ENCODE data around the gene SNX9. TPM values are rescaled to one million over a fixed set of nuclear protein-coding genes. Genes with fewer than 3 reads are reported as not detected.

SNX9 gene
- total RNA-seq, 1 donor from 2014 or later, result 53.4 TPM

- H3K4me1 Mint-ChIP-seq (ENCODE audit: low read depth), result peaks cover 52% of the 10 kb centered on the region
- intact Hi-C loops (cut with micrococcal nuclease), result loop anchor here (2.0 kb wide), 4 partner anchors 59 to 823 kb away; partner anchors contain the start of gene TMEM242
- peaks cover 21% of the 10 kb centered on the region for H3K27me3 Mint-ChIP-seq (ENCODE audit: insufficient read depth)
- no peaks in the 10 kb centered on the region for H3K9me3 Mint-ChIP-seq
- H3K36me3 Mint-ChIP-seq (ENCODE audit: low read depth), result peaks cover 24% of the 10 kb centered on the region
- H3K27ac Mint-ChIP-seq, result peak overlapping the region; percentile 70
- peak overlapping the region; percentile 93 for H3K4me3 Mint-ChIP-seq
- DNase-seq (ENCODE audit: low spot score), result no peak
Measured at GRCh38 chr6:157825243-157825904, 2.3 kb downstream of the SNX9 start.

- DNase-seq (ENCODE audit: low spot score), result no peak
- Mint-ChIP-seq H3K4me3 (no peak overlapping the region), H3K27ac (peak overlapping the region; percentile 45), H3K27me3 (ENCODE audit: insufficient read depth) (no peaks in the 10 kb centered on the region), H3K36me3 (ENCODE audit: low read depth) (peaks cover 53% of the 10 kb centered on the region), H3K4me1 (ENCODE audit: low read depth) (peaks cover 67% of the 10 kb centered on the region), H3K9me3 (peaks cover 30% of the 10 kb centered on the region)
- intact Hi-C loops (cut with micrococcal nuclease), result loop anchor here (10.0 kb wide), 1 partner anchor 354 kb away; no protein-coding TSS in a partner anchor
Measured at GRCh38 chr6:157830354-157831017, 7.4 kb downstream of the SNX9 start.

GRCh38 chr6:157831018-157831369, 7.9 kb downstream of the SNX9 start:
- intact Hi-C loops (cut with micrococcal nuclease), result loop anchor here (10.0 kb wide), 1 partner anchor 354 kb away; no protein-coding TSS in a partner anchor
- Mint-ChIP-seq H3K4me3 (no peak overlapping the region), H3K4me1 (ENCODE audit: low read depth) (peaks cover 66% of the 10 kb centered on the region), H3K36me3 (ENCODE audit: low read depth) (peaks cover 52% of the 10 kb centered on the region), H3K9me3 (peaks cover 33% of the 10 kb centered on the region), H3K27me3 (ENCODE audit: insufficient read depth) (no peaks in the 10 kb centered on the region), H3K27ac (peak overlapping the region; percentile 5)
- DNase-seq (ENCODE audit: low spot score), result no peak

- Mint-ChIP-seq H3K4me3 (peak overlapping the region; percentile 62), H3K27me3 (ENCODE audit: insufficient read depth) (no peaks in the 10 kb centered on the region), H3K4me1 (ENCODE audit: low read depth) (peaks cover 71% of the 10 kb centered on the region), H3K36me3 (ENCODE audit: low read depth) (peaks cover 55% of the 10 kb centered on the region), H3K27ac (peak overlapping the region; percentile 78), H3K9me3 (peaks cover 37% of the 10 kb centered on the region)
- no peak for DNase-seq (ENCODE audit: low spot score)
- intact Hi-C loops (cut with micrococcal nuclease), result loop anchor here (2.0 to 10.0 kb wide), 2 partner anchors 15 to 353 kb away; no protein-coding TSS in a partner anchor
Measured at GRCh38 chr6:157831424-157832249, 8.6 kb downstream of the SNX9 start.

- intact Hi-C loops (cut with micrococcal nuclease), result loop anchor here (2.0 to 10.0 kb wide), 2 partner anchors 14 to 352 kb away; no protein-coding TSS in a partner anchor
- Mint-ChIP-seq H3K9me3 (peaks cover 37% of the 10 kb centered on the region), H3K4me3 (peak overlapping the region; percentile 7), H3K27ac (peak overlapping the region; percentile 78), H3K36me3 (ENCODE audit: low read depth) (peaks cover 59% of the 10 kb centered on the region), H3K4me1 (ENCODE audit: low read depth) (peaks cover 71% of the 10 kb centered on the region), H3K27me3 (ENCODE audit: insufficient read depth) (peaks cover 4% of the 10 kb centered on the region)
- DNase-seq (ENCODE audit: low spot score), result no peak
Measured at GRCh38 chr6:157832250-157832967, 9.4 kb downstream of the SNX9 start.

- intact Hi-C loops (cut with micrococcal nuclease), result loop anchor here (10.0 kb wide), 1 partner anchor 350 kb away; no protein-coding TSS in a partner anchor
- H3K9me3 Mint-ChIP-seq, result peaks cover 37% of the 10 kb centered on the region
- H3K27me3 Mint-ChIP-seq (ENCODE audit: insufficient read depth), result peaks cover 4% of the 10 kb centered on the region
- H3K4me1 Mint-ChIP-seq (ENCODE audit: low read depth), result peaks cover 58% of the 10 kb centered on the region
- DNase-seq (ENCODE audit: low spot score), result no peak
- peaks cover 51% of the 10 kb centered on the region for H3K36me3 Mint-ChIP-seq (ENCODE audit: low read depth)
- no peak overlapping the region for H3K27ac Mint-ChIP-seq
- H3K4me3 Mint-ChIP-seq, result no peak overlapping the region
Measured at GRCh38 chr6:157834549-157834948, 11.5 kb downstream of the SNX9 start.

- intact Hi-C loops (cut with micrococcal nuclease), result loop anchor here (10.0 kb wide), 1 partner anchor 346 kb away; no protein-coding TSS in a partner anchor
- H3K36me3 Mint-ChIP-seq (ENCODE audit: low read depth), result peaks cover 24% of the 10 kb centered on the region
- no peak overlapping the region for H3K27ac Mint-ChIP-seq
- peaks cover 9% of the 10 kb centered on the region for H3K9me3 Mint-ChIP-seq
- no peak for DNase-seq (ENCODE audit: low spot score)
- H3K27me3 Mint-ChIP-seq (ENCODE audit: insufficient read depth), result peaks cover 6% of the 10 kb centered on the region
- no peak overlapping the region for H3K4me3 Mint-ChIP-seq
- peaks cover 34% of the 10 kb centered on the region for H3K4me1 Mint-ChIP-seq (ENCODE audit: low read depth)
Measured at GRCh38 chr6:157838718-157839430, 15.8 kb downstream of the SNX9 start.

GRCh38 chr6:157839606-157840005, 16.6 kb downstream of the SNX9 start:
- Mint-ChIP-seq H3K4me3 (no peak overlapping the region), H3K4me1 (ENCODE audit: low read depth) (peaks cover 35% of the 10 kb centered on the region), H3K36me3 (ENCODE audit: low read depth) (peaks cover 23% of the 10 kb centered on the region), H3K27me3 (ENCODE audit: insufficient read depth) (peaks cover 6% of the 10 kb centered on the region), H3K9me3 (peaks cover 9% of the 10 kb centered on the region), H3K27ac (no peak overlapping the region)
- no peak for DNase-seq (ENCODE audit: low spot score)
- intact Hi-C loops (cut with micrococcal nuclease), result loop anchor here (10.0 kb wide), 1 partner anchor 345 kb away; no protein-coding TSS in a partner anchor

GRCh38 chr6:157840261-157840660, 17.2 kb downstream of the SNX9 start:
- no peak overlapping the region for H3K4me3 Mint-ChIP-seq
- H3K4me1 Mint-ChIP-seq (ENCODE audit: low read depth), result peaks cover 35% of the 10 kb centered on the region

GRCh38 chr6:157840776-157841175, 17.7 kb downstream of the SNX9 start:
- H3K4me3 Mint-ChIP-seq, result no peak overlapping the region
- H3K36me3 Mint-ChIP-seq (ENCODE audit: low read depth), result peaks cover 16% of the 10 kb centered on the region
- no peak for DNase-seq (ENCODE audit: low spot score)
- no peak overlapping the region for H3K27ac Mint-ChIP-seq
- peaks cover 4% of the 10 kb centered on the region for H3K9me3 Mint-ChIP-seq
- H3K27me3 Mint-ChIP-seq (ENCODE audit: insufficient read depth), result peaks cover 6% of the 10 kb centered on the region
- intact Hi-C loops (cut with micrococcal nuclease), result no loop called here
- H3K4me1 Mint-ChIP-seq (ENCODE audit: low read depth), result peaks cover 39% of the 10 kb centered on the region

More at GRCh38 chr6:157840261-157840660, 17.2 kb downstream of the SNX9 start:
- DNase-seq (ENCODE audit: low spot score), result no peak
- peaks cover 6% of the 10 kb centered on the region for H3K27me3 Mint-ChIP-seq (ENCODE audit: insufficient read depth)
- intact Hi-C loops (cut with micrococcal nuclease), result no loop called here
- H3K9me3 Mint-ChIP-seq, result peaks cover 9% of the 10 kb centered on the region
- peaks cover 21% of the 10 kb centered on the region for H3K36me3 Mint-ChIP-seq (ENCODE audit: low read depth)
- no peak overlapping the region for H3K27ac Mint-ChIP-seq

- H3K36me3 Mint-ChIP-seq (ENCODE audit: low read depth), result peaks cover 13% of the 10 kb centered on the region
- peaks cover 39% of the 10 kb centered on the region for H3K4me1 Mint-ChIP-seq (ENCODE audit: low read depth)
- no peak for DNase-seq (ENCODE audit: low spot score)
- H3K27me3 Mint-ChIP-seq (ENCODE audit: insufficient read depth), result peaks cover 6% of the 10 kb centered on the region
- intact Hi-C loops (cut with micrococcal nuclease), result no loop called here
- peaks cover 1% of the 10 kb centered on the region for H3K9me3 Mint-ChIP-seq
- H3K27ac Mint-ChIP-seq, result no peak overlapping the region
- H3K4me3 Mint-ChIP-seq, result no peak overlapping the region
Measured at GRCh38 chr6:157841211-157841840, 18.3 kb downstream of the SNX9 start.
